ENCODE results near the gene ACBD6.

ACBD6 gene

DNA sequence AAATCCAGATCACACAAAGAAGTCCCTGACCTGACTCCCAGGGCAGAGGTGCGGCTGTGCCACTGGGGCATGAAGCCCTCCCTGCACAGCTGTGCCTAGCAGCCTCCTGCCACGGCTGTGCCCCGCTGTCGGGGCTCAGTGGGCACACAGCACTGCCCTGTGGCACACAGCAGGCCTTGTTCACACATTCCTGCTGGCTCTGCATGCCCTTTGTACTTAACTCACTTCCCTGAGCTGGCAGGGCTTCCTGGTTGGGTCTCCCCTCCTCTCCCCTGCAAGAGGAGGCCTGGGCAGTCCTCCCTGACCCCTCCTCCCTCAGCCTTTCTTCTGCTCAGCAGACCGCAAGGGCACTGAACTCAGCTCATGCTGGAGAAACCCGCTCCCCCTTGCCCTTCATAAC lies 257.5 kb downstream of the ACBD6 start:
- intact Hi-C loops (cut with DNase I; ENCODE audit: low total_unique reads), result no loop called here
- peak in 1 of 2 donors; percentile 27 for DNase-seq
- TF ChIP-seq CTCF (IDR thresholded peaks at IDR 0.05), result no peak
- Histone ChIP-seq H3K27me3 (peaks cover 0 to 50% of the 10 kb centered on the region in 2 donors), H3K4me3 (no peak overlapping the region), H3K36me3 (no peaks in the 10 kb centered on the region), H3K9me3 (no peaks in the 10 kb centered on the region), H3K4me1 (no peaks in the 10 kb centered on the region), H3K27ac (no peak overlapping the region)

GRCh38 chr1:180243517-180244221 lies 258.7 kb downstream of the ACBD6 start:
- intact Hi-C loops (cut with DNase I; ENCODE audit: low total_unique reads), result no loop called here
- H3K27me3 ChIP-seq, result peaks cover 0 to 62% of the 10 kb centered on the region in 2 donors
- no peak for TF ChIP-seq CTCF (IDR thresholded peaks at IDR 0.05)

GRCh38 chr1:180241716-180242544 lies 260.4 kb downstream of the ACBD6 start:
- intact Hi-C loops (cut with DNase I; ENCODE audit: low total_unique reads), result no loop called here
- H3K9me3 ChIP-seq, result no peaks in the 10 kb centered on the region
- TF ChIP-seq CTCF (IDR thresholded peaks at IDR 0.05), result no peak
- DNase-seq, result no peak
- H3K4me3 ChIP-seq, result no peak overlapping the region
- H3K27me3 ChIP-seq, result peaks cover 0 to 73% of the 10 kb centered on the region in 2 donors
- no peaks in the 10 kb centered on the region for H3K36me3 ChIP-seq
- H3K27ac ChIP-seq, result no peak overlapping the region
- no peaks in the 10 kb centered on the region for H3K4me1 ChIP-seq

More at GRCh38 chr1:180243517-180244221, 258.7 kb downstream of the ACBD6 start:
- no peaks in the 10 kb centered on the region for H3K36me3 ChIP-seq
- H3K27ac ChIP-seq, result no peak overlapping the region
- H3K9me3 ChIP-seq, result no peaks in the 10 kb centered on the region
- DNase-seq, result peak in 1 of 2 donors; percentile 15
- no peak overlapping the region for H3K4me3 ChIP-seq
- no peaks in the 10 kb centered on the region for H3K4me1 ChIP-seq

- Histone ChIP-seq H3K4me3 (no peak overlapping the region), H3K36me3 (no peaks in the 10 kb centered on the region), H3K27me3 (peaks cover 0 to 89% of the 10 kb centered on the region in 2 donors), H3K4me1 (peaks cover 0 to 21% (median 17%) of the 10 kb centered on the region in 4 donors), H3K9me3 (no peaks in the 10 kb centered on the region), H3K27ac (no peak overlapping the region)
- peak in 1 of 2 donors; percentile 52 for DNase-seq
- no peak for TF ChIP-seq CTCF (IDR thresholded peaks at IDR 0.05)
- intact Hi-C loops (cut with DNase I; ENCODE audit: low total_unique reads), result no loop called here
These were observed 263.0 kb downstream of the ACBD6 start for GRCh38 chr1:180239145-180240096.

DNA sequence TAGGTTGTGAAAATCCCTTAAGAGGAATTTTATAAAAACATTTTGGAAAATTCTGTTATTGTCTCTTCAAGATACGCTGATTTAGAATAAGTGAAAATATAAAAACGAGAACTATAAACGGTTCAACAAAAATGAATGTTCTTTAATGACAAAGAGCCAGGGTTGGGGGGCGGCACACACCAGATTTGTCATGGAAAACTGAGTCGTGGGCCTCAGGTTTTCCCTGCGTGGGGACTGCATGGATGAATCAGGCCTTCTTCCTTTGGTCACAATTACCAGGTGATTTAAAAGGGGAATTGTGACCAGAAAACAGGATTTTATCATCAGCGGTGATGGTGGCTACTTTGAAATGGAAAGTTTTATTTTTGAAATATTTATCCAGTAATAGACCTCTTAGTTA lies 263.7 kb downstream of the ACBD6 start:
- DNase-seq, result peak in 1 of 2 donors; percentile 24
- peaks cover 0 to 25% (median 23%) of the 10 kb centered on the region in 4 donors for H3K4me1 ChIP-seq
- H3K4me3 ChIP-seq, result no peak overlapping the region
- no peak overlapping the region for H3K27ac ChIP-seq
- intact Hi-C loops (cut with DNase I; ENCODE audit: low total_unique reads), result no loop called here
- H3K27me3 ChIP-seq, result peaks cover 0 to 94% of the 10 kb centered on the region in 2 donors
- TF ChIP-seq CTCF (IDR thresholded peaks at IDR 0.05), result no peak
- no peaks in the 10 kb centered on the region for H3K9me3 ChIP-seq
- H3K36me3 ChIP-seq, result no peaks in the 10 kb centered on the region
